Measurements from ENCODE around the gene B3GALT6. TPM values are rescaled to one million over a fixed set of nuclear protein-coding genes. Genes with fewer than 3 reads are reported as not detected.
"Not testable (repeated sequence)": the region's sequence is repeated elsewhere in the genome, so short reads cannot be mapped to it uniquely, and the experiment has no call there.

B3GALT6 gene
- polyA plus RNA-seq, 4 donors = 2.7 to 13.7 (median 6.8) TPM

DNA sequence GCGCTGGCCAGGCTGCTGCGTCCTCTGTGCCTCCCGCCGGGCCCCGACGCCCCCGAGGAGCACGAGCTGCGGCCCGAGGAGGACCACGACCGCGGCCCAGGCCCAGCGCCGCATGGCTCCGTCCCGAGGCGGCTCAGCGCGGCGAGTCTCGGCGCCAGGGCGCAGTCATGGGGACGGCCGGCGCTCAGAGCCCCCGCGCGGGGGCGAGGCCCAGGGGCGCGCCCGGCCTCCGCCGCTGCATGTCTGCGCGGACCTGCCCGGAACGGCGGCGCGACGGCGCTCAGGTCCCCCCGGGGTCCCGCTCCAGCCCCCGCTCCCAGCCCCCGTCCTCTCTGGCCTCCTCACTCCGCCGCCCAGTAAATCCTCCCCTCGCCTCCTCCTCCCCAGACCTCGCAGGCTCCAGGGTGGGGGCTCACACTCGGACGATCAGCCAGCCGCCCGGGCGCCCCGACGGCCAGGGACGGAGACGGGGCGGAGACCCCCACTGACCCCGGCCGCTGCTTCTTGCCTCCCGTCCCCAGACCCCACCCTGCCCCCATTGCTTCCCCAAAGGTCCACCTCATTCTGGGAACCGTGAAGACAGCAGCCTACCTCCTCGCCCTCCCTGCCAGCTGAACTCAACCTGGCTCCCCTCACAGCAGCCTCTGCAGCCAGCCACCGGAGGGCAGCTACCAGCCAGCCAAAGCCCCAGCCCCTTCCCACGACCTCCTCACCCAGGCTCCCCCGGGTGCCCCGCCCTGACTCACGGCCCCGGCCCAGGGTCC is 14.7 kb downstream of the B3GALT6 start, which contains the start of gene C1QTNF12:
Gene C1QTNF12 (minus strand): TSS at position 146 of the 764 bp plus-strand sequence. CDS start 32 bp downstream, at position 114.
- 3 to 5% (median 4%) methylated on average over 42 to 74 of the region's 74 CpGs for WGBS, 3 donors
- H3K36me3 ChIP-seq (ENCODE audit: control insufficient read depth in 3 of 3, insufficient read depth in 2 of 3, low read depth in 1 of 3, low read length in 3 of 3) = peaks cover 0 to 20% (median 0%) of the 10 kb centered on the region in 3 donors
- no peak within 1 kb of the TSS for H3K27ac ChIP-seq (ENCODE audit: low read depth in 1 of 3, low read length in 2 of 3)
- H3K4me1 ChIP-seq (ENCODE audit: control insufficient read depth in 3 of 3, insufficient read depth in 2 of 3, low read depth in 1 of 3, low read length in 2 of 3) = peaks cover 0 to 12% (median 2%) of the 10 kb centered on the region in 3 donors
- H3K27me3 ChIP-seq (ENCODE audit: control insufficient read depth in 3 of 3, insufficient read depth in 3 of 3, low read length in 3 of 3) = peaks cover 11 to 29% (median 22%) of the 10 kb centered on the region in 3 donors
- no peak within 1 kb of the TSS for H3K4me3 ChIP-seq (ENCODE audit: low read depth in 1 of 3, low read length in 3 of 3)
- FAIRE-seq (no peak), DNase-seq (peak in 1 of 2 donors; percentile 32)
- no peaks in the 10 kb centered on the region for H3K9me3 ChIP-seq (ENCODE audit: control insufficient read depth in 2 of 2, insufficient read depth in 1 of 2, low read depth in 1 of 2, low read length in 1 of 2)

GRCh38 chr1:1247341-1247913 is 15.4 kb downstream of the B3GALT6 start:
- 54 to 66% (median 59%) methylated on average over 20 to 25 of the region's 25 CpGs for WGBS, 3 donors
- no peaks in the 10 kb centered on the region for H3K9me3 ChIP-seq (ENCODE audit: control insufficient read depth in 2 of 2, insufficient read depth in 1 of 2, low read depth in 1 of 2, low read length in 1 of 2)
- no peak overlapping the region for H3K4me3 ChIP-seq (ENCODE audit: low read depth in 1 of 3, low read length in 3 of 3)
- peaks cover 0 to 12% (median 2%) of the 10 kb centered on the region in 3 donors for H3K4me1 ChIP-seq (ENCODE audit: control insufficient read depth in 3 of 3, insufficient read depth in 2 of 3, low read depth in 1 of 3, low read length in 2 of 3)
- H3K36me3 ChIP-seq (ENCODE audit: control insufficient read depth in 3 of 3, insufficient read depth in 2 of 3, low read depth in 1 of 3, low read length in 3 of 3) = peaks cover 0 to 18% (median 0%) of the 10 kb centered on the region in 3 donors
- no peak for FAIRE-seq
- no peak overlapping the region for H3K27ac ChIP-seq (ENCODE audit: low read depth in 1 of 3, low read length in 2 of 3)
- H3K27me3 ChIP-seq (ENCODE audit: control insufficient read depth in 3 of 3, insufficient read depth in 3 of 3, low read length in 3 of 3) = peaks cover 11 to 29% (median 22%) of the 10 kb centered on the region in 3 donors
- DNase-seq = no peak

- H3K4me3 ChIP-seq (ENCODE audit: low read depth in 1 of 3, low read length in 3 of 3); H3K9me3 ChIP-seq (ENCODE audit: control insufficient read depth in 2 of 2, insufficient read depth in 1 of 2, low read depth in 1 of 2, low read length in 1 of 2); FAIRE-seq; DNase-seq; H3K27ac ChIP-seq (ENCODE audit: low read depth in 1 of 3, low read length in 2 of 3): not testable (repeated sequence)
- WGBS, 3 donors = 77 to 89% (median 87%) methylated on average over 15 to 21 of the region's 21 CpGs
- Histone ChIP-seq H3K27me3 (ENCODE audit: control insufficient read depth in 3 of 3, insufficient read depth in 3 of 3, low read length in 3 of 3) (peaks cover 11 to 29% (median 22%) of the 10 kb centered on the region in 3 donors), H3K4me1 (ENCODE audit: control insufficient read depth in 3 of 3, insufficient read depth in 2 of 3, low read depth in 1 of 3, low read length in 2 of 3) (peaks cover 0 to 12% (median 2%) of the 10 kb centered on the region in 3 donors), H3K36me3 (ENCODE audit: control insufficient read depth in 3 of 3, insufficient read depth in 2 of 3, low read depth in 1 of 3, low read length in 3 of 3) (peaks cover 0 to 18% (median under 1%) of the 10 kb centered on the region in 3 donors)
These were observed 16.2 kb downstream of the B3GALT6 start for GRCh38 chr1:1248009-1248913.

DNA sequence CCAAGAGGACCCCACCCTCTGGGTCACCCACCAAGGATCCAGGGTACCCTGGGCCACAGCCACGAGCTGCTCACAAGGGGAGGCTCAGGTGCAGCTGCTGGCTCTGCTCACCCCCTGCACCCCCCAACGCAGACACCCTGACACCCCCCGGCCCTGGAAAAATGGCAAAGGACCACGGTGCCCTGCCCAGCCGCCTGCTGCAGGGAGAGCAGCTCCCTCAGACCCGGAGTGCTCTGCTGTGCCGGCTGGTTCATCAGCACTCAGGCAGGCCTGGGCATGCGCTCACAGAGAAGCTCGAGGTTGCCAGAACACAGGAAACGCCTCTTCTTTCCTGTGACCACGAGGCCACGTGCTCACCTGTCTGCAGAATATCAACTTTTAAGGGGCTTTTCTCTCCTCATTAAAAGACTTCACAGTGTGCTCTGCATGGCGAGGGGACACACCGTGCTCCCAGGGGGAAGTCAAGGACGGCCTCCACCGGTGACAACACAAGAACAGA is 18.8 kb downstream of the B3GALT6 start:
- H3K4me3 ChIP-seq (ENCODE audit: low read depth in 1 of 3, low read length in 3 of 3) = no peak overlapping the region
- peaks cover 8 to 18% (median 18%) of the 10 kb centered on the region in 3 donors for H3K27me3 ChIP-seq (ENCODE audit: control insufficient read depth in 3 of 3, insufficient read depth in 3 of 3, low read length in 3 of 3)
- FAIRE-seq = no peak
- no peak for DNase-seq
- peaks cover 0 to 4% (median 0%) of the 10 kb centered on the region in 3 donors for H3K4me1 ChIP-seq (ENCODE audit: control insufficient read depth in 3 of 3, insufficient read depth in 2 of 3, low read depth in 1 of 3, low read length in 2 of 3)
- 61 to 80% (median 68%) methylated on average over 16 of the region's 16 CpGs for WGBS, 3 donors
- H3K36me3 ChIP-seq (ENCODE audit: control insufficient read depth in 3 of 3, insufficient read depth in 2 of 3, low read depth in 1 of 3, low read length in 3 of 3) = peaks cover 3 to 43% (median 11%) of the 10 kb centered on the region in 3 donors
- no peaks in the 10 kb centered on the region for H3K9me3 ChIP-seq (ENCODE audit: control insufficient read depth in 2 of 2, insufficient read depth in 1 of 2, low read depth in 1 of 2, low read length in 1 of 2)
- H3K27ac ChIP-seq (ENCODE audit: low read depth in 1 of 3, low read length in 2 of 3) = no peak overlapping the region

DNA sequence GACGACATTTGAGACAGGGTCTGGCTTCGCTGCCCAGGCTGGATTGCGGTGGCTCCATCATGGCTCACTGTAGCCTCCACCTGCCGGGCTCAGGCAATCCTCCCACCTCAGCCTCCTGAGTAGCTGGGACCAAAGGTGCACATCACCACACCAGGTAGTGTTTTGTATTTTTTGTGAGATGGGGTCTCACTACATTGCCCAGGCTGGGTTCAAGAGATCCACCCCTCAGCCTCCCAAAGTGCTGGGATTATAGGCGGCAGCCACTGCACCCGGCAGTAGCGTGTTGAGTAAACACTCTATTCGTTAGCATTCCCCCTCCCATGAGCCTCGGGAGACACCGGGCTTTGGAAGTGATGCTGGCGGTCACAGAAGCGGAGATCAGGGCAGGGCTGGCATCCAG is 21.3 kb downstream of the B3GALT6 start:
- FAIRE-seq (no peak), DNase-seq (no peak)
- Histone ChIP-seq H3K36me3 (ENCODE audit: control insufficient read depth in 3 of 3, insufficient read depth in 2 of 3, low read depth in 1 of 3, low read length in 3 of 3) (peaks cover 3 to 61% (median 19%) of the 10 kb centered on the region in 3 donors), H3K9me3 (ENCODE audit: control insufficient read depth in 2 of 2, insufficient read depth in 1 of 2, low read depth in 1 of 2, low read length in 1 of 2) (no peaks in the 10 kb centered on the region), H3K27me3 (ENCODE audit: control insufficient read depth in 3 of 3, insufficient read depth in 3 of 3, low read length in 3 of 3) (no peaks in the 10 kb centered on the region), H3K4me3 (ENCODE audit: low read depth in 1 of 3, low read length in 3 of 3) (no peak overlapping the region), H3K27ac (ENCODE audit: low read depth in 1 of 3, low read length in 2 of 3) (no peak overlapping the region), H3K4me1 (ENCODE audit: control insufficient read depth in 3 of 3, insufficient read depth in 2 of 3, low read depth in 1 of 3, low read length in 2 of 3) (no peaks in the 10 kb centered on the region)
- WGBS, 3 donors = 88 to 90% (median 88%) methylated on average over 12 of the region's 12 CpGs

DNA sequence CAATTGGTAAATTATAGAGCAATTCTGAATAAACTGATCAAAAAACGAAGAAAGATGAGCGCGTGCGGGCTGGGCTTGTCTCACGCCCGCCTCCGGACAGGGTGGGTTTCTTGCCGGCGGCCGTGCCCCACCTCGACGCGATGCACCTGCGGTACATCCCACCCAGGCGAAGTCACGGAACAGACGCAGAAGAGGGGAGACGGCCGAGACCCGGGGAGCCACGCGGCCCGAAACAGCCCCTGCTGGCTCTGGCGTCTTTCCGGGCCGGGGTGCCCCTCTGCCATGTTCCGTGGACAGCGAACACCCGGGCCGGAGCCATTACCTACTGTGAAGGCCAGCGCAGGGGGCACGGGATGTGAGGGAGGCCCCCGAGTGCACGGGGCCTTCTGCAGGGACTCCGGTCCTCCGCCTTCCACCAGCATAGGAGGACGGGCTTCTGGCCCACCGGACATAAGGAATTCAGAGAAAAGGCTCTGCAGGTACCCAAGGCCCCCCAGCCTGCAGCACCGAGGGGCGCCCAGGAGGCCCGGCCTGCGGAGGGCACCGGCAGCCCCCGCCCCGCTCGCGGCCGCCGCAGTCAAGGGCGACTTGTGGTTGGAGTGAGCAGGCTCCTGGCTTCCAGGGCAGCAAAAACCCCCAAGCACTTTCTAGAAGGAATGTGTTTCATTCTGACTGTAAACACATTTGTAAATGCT is 22.1 kb downstream of the B3GALT6 start:
- H3K9me3 ChIP-seq (ENCODE audit: control insufficient read depth in 2 of 2, insufficient read depth in 1 of 2, low read depth in 1 of 2, low read length in 1 of 2) = no peaks in the 10 kb centered on the region
- H3K27me3 ChIP-seq (ENCODE audit: control insufficient read depth in 3 of 3, insufficient read depth in 3 of 3, low read length in 3 of 3) = no peaks in the 10 kb centered on the region
- DNase-seq = no peak
- no peak overlapping the region for H3K4me3 ChIP-seq (ENCODE audit: low read depth in 1 of 3, low read length in 3 of 3)
- WGBS, 3 donors = 94 to 96% (median 94%) methylated on average over 43 to 50 of the region's 50 CpGs
- no peaks in the 10 kb centered on the region for H3K4me1 ChIP-seq (ENCODE audit: control insufficient read depth in 3 of 3, insufficient read depth in 2 of 3, low read depth in 1 of 3, low read length in 2 of 3)
- H3K36me3 ChIP-seq (ENCODE audit: control insufficient read depth in 3 of 3, insufficient read depth in 2 of 3, low read depth in 1 of 3, low read length in 3 of 3) = peaks cover 3 to 69% (median 19%) of the 10 kb centered on the region in 3 donors
- no peak for FAIRE-seq
- H3K27ac ChIP-seq (ENCODE audit: low read depth in 1 of 3, low read length in 2 of 3) = no peak overlapping the region

GRCh38 chr1:1254667-1254998 is 22.6 kb downstream of the B3GALT6 start:
- Histone ChIP-seq H3K9me3 (ENCODE audit: control insufficient read depth in 2 of 2, insufficient read depth in 1 of 2, low read depth in 1 of 2, low read length in 1 of 2) (no peaks in the 10 kb centered on the region), H3K36me3 (ENCODE audit: control insufficient read depth in 3 of 3, insufficient read depth in 2 of 3, low read depth in 1 of 3, low read length in 3 of 3) (peaks cover 3 to 74% (median 19%) of the 10 kb centered on the region in 3 donors), H3K4me1 (ENCODE audit: control insufficient read depth in 3 of 3, insufficient read depth in 2 of 3, low read depth in 1 of 3, low read length in 2 of 3) (no peaks in the 10 kb centered on the region), H3K4me3 (ENCODE audit: low read depth in 1 of 3, low read length in 3 of 3) (no peak overlapping the region), H3K27ac (ENCODE audit: low read depth in 1 of 3, low read length in 2 of 3) (no peak overlapping the region), H3K27me3 (ENCODE audit: control insufficient read depth in 3 of 3, insufficient read depth in 3 of 3, low read length in 3 of 3) (no peaks in the 10 kb centered on the region)
- FAIRE-seq (no peak), DNase-seq (no peak)
- 86 to 89% (median 86%) methylated on average over 21 of the region's 21 CpGs for WGBS, 3 donors
